GM18907 (cell line): ENCODE data around the gene ATRIP.
"Not testable (repeated sequence)": the region's sequence is repeated elsewhere in the genome, so short reads cannot be mapped to it uniquely, and the experiment has no call there.

Experiments
- ATAC-seq: cut with Tn5 transposase; IDR thresholded peaks from one replicate; pipeline ENCODE4 v1.9.1; 2021; ENCODE audit warnings: mild to moderate bottlenecking, moderate library complexity; ENCODE audit not compliant: unreplicated experiment

ATRIP gene

DNA sequence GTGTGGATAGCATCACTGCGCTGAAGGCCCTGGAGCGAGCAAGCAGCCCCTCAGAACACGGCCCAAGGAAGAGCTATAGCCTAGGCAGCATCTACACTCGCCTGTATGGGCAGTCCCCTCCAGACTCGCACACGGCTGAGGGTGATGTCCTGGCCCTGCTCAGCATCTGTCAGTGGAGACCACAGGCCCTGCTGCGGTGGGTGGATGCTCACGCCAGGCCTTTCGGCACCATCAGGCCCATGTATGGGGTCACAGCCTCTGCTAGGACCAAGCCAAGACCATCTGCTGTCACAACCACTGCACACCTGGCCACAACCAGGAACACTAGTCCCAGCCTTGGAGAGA, 20.5 kb downstream of the ATRIP start:
- ATAC-seq: no peak

DNA sequence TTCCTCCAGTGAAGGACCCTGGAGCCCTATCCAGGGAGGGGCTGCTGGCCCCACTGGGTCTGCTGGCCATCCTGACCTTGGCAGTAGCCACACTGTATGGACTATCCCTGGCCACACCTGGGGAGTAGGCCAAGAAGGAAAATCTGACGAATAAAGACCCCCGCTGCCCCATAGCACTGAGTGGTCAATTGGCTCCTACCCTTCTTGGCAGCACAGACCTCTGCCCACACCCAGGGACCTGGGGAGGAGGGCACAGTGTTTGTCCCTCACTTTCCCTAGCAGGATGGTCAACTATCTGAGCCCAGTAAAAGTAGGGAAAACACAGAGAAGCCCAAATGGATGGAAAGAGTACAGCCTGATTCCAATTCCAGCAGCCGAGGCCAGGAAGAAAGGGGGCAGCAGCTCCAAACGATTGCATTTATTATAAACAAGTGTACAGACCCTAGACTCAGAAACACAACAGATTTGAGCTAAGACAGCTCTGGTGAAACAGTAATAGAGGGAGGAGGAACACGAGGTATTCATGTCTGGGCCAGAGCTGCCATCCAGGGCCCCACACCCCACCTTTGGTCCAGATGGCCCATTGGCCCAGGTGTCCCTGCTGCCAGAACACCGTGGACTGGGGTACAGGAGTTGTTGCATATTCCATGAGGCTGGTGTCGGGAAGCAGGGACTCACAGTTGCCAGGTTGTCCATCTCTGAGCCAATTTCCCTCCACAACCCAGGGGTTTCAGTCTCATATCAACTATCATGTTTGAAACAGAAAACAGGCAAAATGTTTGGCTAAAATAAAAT, 21.1 kb downstream of the ATRIP start:
- ATAC-seq: no peak

DNA sequence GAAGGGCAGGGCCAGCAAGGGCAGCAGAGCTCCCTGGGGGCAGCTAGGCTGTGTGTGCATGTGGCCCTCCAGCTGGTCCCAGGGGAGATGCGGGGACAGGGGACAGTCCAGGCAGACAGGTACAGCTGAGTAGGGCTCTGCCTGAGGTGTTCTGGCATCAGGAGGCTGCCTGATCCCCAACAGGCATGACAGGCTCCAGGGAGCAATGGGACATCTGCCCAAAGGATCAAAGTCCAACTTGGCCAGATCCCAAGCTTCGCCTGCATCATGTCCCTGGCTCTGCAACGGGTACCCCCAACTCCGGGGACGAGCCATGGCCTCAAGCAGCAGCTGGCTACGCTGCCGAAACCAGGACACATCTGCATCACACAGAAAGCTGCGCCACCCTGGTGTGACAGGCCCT, 21.8 kb downstream of the ATRIP start:
- no peak for ATAC-seq

DNA sequence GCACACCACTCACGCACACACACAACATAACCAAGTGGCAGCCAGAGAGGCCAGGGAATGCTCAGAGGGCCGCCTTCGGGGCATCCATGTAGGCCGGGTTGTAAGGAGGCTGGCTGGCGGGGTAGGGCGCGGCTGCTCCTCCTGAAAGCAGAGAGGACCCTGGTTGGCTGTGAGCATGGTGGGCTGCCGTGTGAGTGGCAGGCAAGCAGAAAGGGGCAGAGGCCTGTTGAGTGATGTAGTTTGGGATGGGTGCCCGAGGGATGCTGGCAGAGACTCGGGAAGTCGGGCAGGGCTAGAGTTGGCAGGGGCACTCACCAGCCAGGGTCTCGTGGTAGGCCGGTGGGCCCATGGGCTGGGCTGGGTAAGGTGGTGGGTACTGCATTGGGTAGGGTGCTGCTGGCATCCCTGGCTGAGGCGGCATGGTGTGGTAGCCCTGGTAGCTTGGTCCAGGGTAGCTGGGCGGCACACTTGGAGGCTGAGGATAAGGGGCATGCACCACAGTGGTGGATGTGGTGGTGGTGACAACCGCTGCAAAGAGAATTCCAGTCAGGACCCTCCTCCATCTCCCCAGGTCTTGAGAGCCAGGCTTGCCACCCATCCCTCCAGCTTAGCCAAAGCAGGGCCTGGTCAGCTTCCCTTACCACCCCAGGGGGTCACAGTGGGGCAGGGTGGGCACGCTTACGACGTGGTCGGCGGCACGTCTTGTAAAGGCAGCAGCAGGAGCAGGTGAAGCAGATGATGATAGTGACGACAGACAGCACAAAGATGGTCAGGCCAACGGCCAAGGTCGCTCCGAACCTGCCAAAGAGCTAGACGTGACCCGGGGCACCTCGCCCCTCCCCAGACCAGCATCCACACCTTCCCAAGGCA, 22.7 kb downstream of the ATRIP start:
- ATAC-seq: no peak

DNA sequence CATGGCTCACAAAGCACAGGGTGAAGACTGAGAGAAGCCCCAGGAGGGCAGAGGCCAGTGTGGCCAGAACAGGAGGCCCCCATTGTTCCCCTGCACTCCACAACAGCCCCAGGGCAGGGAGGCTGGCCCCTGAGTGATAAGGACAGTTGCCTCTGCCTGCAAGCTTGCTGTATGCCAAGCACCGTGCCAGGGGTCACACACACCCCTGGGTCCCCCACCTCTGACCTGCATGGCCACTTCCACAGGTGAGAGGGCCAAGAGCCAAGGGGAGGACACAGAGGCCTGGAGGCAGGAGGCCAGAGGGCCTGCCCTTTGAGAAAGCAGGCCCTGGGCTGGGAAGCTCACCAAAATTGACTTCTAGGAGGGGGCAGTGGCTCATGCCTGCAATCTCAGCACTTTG, 23.7 kb downstream of the ATRIP start:
- ATAC-seq: no peak

DNA sequence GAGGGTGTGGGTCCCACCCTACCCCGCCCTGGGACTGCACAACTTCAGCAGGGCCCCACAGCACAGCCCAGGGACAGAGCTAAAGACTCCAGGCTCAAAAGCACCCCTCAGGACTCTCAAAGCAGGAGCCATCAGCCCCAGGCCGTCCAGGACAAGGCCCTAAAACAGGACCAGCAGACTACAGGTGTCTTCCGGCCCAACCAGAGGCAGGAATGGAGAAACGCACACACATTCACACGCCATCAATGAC, 26.1 kb downstream of the ATRIP start:
- no peak for ATAC-seq

DNA sequence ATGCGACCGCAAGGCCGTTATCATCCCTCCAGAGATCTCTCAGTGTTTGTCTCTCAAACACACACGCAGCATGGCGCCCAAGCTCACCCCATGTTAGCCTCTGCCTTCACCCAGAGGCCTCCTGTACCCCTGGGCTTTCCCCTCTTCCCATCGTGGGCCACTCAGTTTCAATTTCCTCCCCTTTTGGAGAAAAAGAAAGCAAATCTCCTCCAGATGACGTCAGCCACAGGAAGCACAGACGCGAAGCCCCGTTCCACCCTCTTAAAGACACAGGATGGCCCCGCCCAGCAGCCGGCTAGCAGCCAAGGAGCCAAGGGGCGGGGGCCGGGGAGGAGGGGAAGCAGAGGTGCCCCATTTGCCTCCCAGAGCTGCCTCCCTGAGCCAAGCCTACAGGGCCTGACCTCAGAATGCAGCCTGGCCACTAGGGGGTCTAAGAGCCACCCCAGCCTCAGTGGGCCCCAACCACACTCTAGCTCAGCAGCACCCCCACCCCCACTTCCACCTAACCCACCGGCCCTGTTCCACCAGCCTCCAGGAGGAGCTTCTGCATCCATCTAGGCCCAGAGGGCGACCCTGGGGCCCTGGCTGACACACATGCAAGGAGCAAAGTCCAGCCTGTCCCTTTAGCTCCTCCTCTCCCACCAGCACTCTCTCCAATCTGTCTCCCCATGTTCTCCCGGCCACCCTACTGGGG, 26.5 kb downstream of the ATRIP start:
- ATAC-seq: peak; percentile 81

DNA sequence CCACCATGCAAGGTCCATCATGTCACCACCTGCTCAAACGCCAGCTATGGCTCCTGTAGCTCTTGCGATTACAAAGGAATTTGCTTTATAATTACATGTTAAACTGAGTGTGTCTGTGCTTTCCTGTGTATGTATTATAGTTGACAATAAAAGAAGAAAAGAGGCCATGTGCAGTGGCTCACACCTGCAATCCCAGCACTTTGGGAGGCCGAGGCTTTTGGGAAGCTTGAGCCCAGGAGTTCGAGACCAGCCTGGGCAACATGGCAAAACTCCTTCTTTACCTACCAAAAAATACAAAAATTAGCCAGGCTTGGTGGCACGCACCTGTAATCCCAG, 27.0 kb downstream of the ATRIP start:
- ATAC-seq: no peak

DNA sequence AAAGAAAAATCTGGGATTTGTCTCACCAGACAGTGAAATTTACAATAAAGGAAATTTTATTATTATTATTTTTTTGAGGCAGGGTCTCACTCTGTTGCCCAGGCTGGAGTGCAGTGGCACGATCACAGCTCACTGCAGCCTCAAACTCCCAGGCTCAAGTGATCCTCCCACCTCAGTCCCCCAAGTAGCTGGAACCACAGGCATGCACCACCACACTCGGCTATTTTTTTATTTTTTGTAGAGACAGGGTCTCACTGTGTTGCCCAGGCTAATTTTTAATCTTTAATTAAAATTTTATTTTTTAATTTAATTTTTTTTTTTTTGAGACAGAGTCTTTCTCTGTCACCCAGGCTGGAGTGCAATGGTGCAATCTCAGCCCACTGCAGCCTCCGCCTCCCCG, 27.5 kb downstream of the ATRIP start:
- ATAC-seq: not testable (repeated sequence)

DNA sequence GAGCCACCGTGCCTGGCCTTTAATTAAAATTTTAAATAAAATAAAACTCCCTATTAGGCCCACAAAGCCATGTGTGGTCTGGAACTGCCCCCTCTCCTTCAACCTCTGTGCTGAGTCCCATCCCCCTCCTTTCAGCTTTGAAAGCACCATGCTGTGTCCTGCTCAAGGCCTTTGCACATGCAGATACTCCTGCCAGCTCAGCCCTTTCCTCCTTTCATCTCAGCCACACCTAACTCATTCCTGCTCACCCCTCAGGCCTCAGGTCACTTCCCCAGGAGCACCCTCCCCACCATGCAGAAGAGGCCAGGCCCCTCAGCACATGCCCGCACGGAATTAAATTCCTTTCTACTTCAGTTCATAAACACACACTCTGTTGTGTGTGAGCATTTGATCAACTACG, 28.1 kb downstream of the ATRIP start:
- ATAC-seq: no peak

DNA sequence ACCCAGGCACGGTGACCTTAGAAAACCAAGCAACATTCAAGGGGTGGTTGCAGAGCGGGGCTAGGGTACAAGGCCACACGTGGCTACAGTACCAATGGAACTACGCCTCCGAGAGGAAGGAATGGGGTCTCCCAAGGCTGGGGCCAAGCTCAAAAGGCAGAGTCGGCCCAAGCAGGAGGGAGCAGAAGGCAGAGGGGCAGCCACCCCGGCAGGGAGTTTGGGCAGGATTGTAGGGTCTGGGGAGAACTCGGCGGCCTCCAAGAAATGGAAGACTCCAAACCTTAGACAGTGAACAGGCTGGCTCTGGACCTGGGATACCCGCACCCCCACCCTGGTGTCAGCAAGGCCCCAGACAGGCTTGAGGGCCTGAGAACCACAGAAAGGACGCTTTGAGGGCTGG, 28.7 kb downstream of the ATRIP start:
- ATAC-seq: no peak

DNA sequence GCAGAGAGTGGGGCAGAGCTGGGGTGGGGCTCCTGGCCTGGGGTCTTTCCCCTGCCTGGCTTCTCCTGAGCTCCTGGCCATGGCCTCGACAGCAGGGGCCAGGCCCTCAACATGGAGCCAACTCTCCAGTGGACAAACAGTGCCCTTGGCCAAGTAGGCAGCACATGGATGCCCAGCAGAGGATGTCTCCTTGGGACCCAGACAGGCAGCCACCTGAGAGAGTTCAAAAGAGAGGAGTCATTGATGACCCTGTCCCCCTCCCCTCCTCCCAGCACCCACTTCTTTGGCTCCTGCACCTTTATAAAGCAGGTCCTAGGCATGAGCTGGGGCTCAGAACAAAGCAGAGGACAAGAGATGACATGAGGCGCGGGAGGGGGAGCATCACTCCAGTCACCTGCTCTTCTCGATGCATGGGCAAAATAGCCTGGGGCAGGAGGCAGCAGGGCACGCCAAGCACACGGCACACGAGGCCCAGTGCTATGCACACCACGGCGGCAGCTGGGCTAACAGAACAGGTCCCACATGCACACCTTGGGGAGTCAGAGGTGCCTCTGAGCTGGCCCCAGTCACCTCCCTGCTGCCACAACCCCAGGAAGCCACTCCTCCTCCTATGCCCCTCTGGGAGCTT, 30.0 kb downstream of the ATRIP start:
- no peak for ATAC-seq

DNA sequence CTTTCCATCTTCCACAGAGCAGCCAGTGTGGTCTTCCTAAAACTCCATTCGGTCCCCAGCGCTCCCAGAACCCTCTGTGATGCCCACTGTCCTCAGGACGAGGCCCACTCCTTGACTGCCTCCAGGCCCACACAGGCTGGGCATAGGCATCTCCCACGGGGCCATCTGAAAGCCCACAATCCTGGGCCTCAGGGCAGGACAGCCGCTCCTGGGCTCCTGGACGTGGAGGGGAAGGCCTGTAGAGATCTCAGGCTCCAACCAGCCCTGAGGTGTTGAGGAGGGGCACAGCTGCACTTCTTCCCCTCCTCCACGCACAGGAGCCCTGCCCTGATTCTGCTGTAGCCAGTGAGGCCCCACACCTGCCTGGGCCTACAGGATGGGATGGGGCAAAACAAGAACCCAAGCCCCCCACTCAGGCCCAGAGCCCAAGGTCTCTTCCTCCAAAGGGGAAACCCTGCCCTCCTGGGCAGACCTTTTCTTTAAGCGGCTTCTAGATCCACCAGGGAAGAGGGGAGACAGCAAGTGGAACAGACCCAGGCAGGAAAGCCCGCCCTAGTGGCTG, 31.5 kb downstream of the ATRIP start:
- ATAC-seq: no peak

DNA sequence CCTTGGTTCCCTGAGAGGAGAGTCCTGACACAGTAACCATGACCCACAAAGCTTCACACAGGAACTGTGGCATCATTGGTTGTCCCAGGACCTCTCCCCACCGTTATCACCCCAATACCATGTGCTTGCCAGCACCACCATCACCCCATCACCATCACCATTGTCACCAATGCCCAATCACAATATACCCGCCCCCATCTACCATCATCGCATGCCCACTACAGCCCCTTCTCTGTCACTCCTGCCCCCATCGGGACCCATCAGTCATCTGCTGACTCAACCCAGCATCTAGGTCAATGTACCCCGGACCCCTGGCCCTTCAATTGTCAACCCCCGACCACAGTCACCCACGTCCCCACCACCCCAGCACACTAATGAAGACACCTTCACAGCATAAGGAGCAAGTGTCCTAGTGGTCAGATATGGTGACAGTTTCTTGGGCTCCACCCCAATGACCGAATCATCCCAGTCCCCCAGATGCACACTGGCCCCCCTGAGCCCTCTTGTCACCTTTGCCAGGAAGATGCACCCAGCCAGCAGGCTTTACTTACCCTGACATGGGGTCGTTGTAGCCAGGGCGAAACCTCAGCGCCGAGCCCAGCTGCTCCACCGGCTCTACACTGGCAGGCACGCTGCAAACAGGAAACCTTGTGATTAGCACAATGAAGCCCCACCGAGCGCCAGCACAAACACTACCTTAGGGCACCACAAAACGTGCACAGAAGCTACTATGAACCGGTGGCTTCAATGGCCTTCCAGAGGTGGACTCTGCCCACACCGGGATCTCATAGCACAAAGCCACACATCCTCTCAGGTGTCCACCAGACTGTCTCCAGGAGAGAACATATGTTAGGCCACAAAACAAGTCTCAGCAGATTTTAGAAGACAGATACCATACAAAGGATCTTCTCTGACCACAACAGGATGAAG, 32.4 kb downstream of the ATRIP start:
- ATAC-seq: no peak

DNA sequence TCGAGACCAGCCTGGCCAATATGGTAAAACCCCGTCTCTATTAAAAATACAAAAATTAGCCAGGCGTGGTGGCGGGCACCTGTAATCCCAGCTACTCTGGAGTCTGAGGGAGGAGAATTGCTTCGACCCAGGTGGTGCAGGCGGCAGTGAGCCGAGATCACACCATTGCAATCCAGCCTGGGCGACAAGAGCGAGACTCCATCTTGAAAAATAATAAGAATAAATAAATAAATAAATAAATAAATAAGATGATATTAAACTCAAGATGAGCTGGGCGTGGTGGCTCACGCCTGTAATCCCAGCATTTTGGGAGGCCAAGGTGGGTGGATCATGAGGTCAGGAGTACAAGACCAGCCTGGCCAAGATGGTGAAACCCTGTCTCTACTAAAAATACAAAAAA, 34.4 kb downstream of the ATRIP start:
- not testable (repeated sequence) for ATAC-seq

DNA sequence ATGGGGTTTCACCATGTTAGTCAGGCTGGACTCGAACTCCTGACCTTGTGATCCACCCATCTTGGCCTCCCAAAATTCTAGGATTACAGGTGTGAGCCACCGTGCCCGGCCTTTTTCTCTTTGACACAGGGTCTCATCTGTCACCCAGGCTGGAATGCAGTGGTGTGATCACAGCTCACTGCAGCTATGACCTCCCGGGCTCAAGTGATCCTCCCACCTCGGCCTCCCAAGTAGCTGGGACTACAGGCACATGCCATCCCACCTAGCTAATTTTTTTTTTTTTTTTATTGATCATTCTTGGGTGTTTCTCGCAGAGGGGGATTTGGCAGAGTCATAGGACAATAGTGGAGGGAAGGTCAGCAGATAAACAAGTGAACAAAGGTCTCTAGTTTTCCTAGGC, 36.3 kb downstream of the ATRIP start:
- not testable (repeated sequence) for ATAC-seq

DNA sequence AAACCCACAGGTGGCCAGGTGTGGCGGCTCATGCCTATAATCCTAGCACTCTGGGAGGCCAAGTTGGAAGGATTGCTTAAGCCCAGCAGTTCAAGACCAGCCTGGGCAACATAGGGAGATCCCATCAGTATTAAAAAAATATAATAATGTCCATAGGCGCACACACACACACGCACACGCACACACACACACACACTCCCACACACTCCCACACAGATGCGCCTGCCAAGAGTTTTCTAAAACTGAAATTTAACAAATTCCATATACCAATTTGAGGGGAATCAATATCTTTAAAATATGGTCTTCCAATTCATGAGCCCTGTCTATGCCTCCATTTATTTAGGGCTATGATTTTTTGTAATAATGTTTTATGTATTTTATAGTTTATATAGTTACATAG, 40.4 kb downstream of the ATRIP start:
- no peak for ATAC-seq

DNA sequence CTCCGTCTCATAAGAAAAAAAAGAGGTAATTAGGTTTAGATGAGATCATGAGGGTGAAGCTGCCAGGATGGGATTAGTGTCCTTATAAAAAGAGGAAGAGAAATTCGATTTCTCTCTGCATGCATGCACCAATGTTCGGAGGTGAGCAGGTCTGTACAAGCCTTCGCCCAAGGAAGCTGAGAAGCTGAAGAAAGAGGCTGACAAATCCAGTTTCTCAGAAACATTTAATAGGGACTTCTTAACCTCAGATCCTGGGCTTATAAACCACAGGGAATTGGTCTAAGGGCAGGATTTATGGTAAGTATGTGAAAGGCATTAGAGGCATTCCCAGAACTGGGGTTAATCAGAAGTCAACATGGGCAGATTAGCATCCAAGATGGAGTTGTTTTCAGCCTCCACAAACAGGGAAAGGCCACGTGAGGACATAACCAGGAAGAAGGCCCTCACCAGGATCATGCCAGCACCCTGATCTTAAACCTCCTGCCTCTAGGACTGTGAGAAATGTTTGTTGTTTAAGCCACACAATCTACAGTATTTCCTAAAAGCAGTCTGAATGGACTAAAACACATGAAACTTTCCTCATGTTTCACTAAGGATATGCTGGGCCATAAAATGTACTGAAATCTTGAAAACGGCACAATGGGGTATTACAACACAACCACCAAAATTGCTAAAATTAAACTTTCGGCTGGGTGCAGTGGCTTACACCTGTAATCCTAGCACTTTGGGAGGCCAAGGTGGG, 46.1 kb downstream of the ATRIP start:
- no peak for ATAC-seq

DNA sequence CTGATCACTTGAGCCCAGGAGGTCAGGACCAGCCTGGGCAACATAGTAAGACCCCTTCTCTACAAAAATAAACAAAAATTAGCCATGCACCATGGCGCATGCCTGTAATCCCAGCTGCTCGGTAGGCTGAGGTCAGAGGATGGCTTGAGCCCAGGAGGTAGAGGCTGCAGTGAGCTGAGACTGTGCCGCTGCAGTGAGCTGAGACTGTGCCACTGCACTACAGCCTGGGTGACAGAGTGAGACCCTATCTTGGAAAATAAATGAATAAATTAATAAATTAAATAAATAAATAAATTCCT, 46.6 kb downstream of the ATRIP start:
- no peak for ATAC-seq

DNA sequence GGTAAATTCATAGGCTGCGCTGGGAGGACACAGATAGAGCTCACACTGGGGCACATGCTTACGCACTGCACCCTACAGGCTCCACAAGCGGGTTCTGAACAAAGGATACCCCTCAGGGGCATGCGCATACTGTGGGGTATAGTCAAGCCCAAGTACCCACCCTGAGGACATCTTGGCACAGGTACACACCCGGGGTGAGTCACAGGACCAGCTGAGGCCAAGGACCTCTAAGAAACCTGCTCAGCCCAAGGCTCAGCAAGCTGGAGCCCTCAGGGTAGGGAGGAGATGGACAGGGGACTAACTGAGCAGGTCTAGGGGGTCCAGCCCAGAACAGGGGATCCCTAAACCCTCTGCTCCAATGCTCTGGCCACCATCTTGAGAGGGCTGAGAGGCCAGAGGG, 54.1 kb downstream of the ATRIP start:
- no peak for ATAC-seq
